HG02610 (cell line): ENCODE data around the gene WWOX.

Source experiments
- ATAC-seq: cut with Tn5 transposase; IDR thresholded peaks from one replicate; pipeline ENCODE4 v1.9.1; 2021; ENCODE audit warnings: mild to moderate bottlenecking, moderate library complexity; ENCODE audit not compliant: unreplicated experiment

The WWOX gene

DNA sequence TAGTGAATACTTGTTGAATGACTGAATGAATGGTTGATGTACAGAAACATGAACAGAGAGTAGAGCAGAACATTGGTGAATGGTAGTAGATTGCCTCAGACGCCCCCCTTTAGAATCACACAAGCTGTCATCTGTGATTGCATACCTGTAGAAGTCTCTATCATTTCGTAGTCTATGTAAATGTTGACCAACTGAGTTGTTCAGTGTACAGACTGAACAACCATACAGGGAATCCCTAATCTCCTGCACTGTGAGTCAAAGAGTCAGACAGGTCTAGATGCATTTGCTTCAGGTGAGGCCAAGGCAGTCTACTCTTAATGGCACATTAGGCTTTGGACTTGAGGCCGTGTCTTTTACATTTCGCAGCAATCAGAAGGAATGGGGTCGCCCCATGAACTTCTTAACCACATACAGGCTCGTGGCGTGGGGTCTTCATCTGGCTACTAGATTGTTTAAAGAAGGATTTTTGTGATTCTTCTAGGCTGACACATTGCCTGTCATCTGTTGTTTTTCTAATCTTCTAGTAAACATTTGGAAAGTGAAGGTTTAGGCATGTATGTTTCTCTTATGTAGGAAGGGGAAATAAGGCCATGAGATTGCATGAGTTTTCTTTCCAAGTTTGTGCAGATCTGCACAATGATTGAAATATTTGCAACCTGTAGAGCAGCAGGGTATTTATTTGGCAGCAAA is 157.4 kb downstream of the WWOX start:
- no peak for ATAC-seq

DNA sequence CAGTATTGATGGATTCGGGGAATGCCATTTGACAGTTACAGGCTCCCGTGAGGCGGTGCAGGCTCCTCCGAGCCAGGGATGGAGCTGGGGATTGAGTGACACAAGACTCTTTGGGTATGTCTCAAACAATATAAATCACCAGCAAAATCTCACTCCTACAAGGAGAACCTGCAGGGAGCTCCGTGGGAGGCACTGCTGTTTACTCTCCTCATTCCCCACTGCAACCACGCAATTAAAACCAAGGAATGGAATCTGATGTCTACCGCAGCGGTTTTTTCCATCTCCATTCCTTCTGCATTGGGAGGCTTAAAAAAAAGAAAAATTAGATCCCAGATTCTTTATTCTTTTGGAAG is 157.9 kb downstream of the WWOX start:
- ATAC-seq, result no peak

DNA sequence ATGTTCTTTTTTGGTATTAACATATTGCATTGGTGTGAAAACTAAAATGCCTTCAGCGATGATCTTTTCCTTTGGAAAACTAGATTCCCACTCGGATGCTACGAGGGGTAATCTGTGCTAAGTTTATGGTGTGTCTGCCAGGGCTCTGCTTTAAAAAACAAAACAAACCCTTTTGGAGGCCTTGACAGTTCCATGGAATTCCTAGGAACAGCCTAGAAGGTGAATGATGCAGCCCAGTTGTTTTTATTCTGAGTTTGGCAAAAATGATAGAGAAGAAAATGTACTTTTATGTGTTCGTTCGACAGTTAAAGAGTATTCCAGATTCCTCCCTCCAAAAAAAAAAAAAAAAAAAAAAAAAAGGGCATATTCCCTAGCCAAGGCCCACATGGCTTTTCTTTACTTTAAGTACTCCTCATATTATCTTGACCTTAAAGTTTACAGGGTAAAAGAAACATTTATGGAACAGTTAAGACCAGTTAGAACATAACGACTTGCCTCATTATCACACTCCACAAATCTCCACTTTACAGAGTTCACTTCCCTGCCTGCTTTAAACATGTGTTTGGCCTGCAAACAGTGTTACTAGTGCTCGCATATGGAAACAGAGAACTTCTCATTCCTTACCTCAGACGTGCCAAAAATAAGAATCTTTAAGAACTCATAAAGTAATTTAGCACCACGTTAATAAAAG is 159.1 kb downstream of the WWOX start:
- ATAC-seq, result no peak

DNA sequence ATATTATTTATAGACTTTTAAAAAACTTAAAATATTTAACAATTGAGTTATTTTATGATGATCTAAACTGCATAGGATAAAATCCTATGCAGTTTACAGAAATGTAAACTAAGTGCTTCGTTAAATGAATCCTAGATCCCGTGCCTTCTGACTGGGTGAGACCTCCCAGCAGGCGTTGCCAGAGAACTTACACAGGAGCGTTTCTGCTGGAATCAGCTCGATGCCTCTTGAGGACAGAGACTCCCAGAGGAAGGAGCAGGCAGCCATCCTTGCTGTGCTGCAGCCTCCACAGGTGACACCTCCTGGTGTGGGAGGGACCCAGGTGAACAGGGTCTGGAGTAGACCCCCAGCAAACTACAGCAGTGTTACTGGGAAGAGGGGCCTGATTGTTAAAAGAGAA is 160.4 kb downstream of the WWOX start:
- no peak for ATAC-seq

DNA sequence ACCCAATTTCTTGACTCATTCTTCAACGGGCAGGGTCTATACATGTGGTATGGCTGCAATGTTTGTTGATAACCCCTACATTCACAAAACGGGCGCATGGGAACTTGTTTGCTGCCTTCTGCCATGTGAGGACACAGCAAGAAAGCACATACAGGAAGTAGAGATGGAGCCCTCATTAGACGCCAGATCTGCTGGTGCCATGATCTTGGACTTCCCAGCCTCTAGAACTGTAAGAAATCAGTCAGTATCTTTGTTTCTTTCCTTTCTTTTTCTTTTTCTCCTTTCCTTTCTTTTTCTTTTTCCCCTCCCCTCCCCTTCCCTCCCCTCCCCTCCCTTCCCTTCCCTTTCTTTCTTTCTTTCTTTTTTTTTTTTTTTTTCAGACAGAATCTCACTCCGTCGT is 165.2 kb downstream of the WWOX start:
- ATAC-seq, result no peak

DNA sequence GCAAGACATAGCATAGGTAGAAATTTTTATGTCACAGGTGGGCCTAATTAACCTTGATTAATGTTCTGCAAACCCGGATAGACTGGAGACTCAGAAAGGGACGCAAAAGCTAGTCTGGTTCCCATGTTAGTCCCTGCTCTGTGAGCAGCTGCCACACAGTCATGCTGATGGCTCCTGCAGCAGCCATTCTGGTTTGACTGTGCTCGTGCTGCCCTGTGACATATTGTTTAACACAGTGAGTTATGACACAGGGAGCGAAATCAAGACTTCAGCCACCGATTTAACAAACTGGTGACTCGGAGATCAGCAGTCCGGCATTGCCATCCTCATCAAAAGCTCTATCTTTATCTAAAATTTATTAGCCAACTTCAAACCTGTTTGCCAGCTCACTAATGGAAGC is 169.8 kb downstream of the WWOX start:
- ATAC-seq, result no peak

DNA sequence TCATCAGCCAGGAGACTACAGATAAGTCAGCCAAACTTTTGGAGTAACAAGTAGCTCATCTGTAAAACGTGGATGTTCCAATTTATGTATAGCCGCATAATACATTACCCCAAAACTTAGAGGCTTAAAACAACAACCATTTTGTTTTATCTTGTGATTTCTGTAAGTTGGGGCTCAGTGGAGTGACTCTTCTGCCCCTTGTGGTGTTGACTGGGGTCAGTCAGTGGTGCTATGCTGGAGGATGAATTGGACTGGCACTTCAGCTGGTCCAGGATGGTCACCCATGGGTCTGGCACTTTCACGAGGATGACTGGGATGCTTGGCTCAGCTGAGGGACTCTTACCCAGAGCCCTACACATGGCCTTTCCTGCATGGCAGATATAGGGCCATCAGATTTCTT is 172.5 kb downstream of the WWOX start:
- ATAC-seq, result no peak

DNA sequence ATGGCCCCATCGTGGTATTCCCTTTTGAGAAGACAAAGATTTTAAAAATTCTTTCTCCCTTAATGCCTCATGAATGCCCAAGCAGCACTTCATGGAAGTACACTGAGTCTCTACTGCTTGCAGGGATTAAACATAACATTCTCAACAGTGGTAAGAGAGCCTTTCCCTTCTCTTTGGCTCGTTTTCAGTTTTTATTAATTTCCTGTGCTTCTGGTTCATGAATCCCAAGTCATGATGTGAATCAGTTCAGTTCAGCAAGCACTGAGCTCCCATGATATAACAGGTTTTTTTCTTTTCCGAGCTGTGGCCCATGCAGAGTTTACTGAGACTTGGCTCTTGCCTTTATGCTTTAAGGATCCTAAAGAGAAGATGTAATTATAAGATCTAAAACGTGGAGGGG is 175.3 kb downstream of the WWOX start:
- no peak for ATAC-seq

DNA sequence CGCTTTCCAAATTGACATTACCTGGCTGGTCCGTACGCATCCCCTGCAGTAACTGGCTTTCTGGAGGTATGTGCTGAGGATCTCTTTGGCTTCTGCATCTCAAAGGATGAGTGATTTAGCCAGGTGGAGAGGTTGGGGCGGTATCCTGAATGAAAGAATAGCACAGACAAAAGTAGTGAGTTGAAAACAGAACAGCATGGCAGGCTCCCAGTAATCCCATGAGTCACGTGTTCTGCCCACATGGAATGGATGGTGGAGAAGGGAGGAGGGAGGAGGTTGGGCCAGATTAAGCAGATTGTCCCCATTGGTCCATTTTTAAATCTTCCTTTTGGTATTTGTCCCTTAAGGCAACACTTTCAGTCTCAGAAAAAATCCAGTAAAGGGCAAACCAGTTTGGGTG is 176.0 kb downstream of the WWOX start:
- no peak for ATAC-seq

DNA sequence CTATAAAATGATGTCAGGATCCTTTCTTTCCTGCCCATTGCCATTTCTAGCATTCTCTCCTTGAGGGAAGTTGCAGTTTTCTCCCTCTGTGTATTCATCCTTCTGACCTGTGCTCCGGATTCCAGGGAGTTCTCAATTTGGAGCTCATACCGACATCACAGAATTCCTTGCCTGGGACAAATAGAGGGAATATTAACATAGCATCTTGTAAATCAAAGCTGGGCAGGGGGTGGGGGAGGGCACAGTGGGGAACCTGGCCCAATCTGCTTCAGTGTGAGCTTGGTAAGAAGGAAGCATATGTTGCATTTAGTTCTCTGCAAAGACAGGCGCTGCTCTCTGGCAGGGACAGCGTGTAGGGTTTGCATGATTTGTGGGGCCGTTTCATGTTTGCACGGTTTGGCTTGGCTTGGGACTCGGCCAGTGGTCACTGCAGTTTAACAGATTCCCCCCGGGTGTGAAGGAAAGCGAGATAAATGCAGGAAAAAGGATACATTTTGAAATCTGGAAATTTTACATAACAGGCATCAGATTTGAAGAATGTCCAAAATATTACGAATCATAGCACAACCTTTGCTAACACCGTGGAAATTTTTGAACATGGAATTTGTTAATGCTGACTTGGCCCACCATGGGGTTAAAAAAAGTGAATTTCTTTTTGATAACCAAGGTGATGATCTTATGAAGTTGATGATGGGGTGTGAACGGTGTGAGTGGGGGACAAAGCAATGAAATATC is 178.0 kb downstream of the WWOX start:
- no peak for ATAC-seq

DNA sequence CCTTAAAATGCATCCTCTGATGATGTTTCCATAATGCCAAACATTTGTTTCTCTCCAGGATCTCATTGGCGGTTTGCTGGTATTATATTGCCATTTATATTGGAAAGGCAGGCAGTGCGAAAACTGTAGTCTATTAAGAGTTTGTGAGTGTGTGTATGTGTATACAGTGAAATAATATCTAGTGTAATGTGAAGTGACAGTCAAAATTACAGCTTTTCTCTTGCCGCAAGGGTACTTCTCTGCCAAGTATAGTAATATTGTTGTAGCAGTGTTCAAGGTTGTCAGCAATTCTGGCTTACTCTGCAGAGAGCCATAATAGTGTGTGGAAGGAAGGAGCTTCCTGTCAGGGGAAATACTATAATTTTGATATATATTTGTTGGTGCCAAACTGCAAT is 178.6 kb downstream of the WWOX start:
- ATAC-seq, result no peak

DNA sequence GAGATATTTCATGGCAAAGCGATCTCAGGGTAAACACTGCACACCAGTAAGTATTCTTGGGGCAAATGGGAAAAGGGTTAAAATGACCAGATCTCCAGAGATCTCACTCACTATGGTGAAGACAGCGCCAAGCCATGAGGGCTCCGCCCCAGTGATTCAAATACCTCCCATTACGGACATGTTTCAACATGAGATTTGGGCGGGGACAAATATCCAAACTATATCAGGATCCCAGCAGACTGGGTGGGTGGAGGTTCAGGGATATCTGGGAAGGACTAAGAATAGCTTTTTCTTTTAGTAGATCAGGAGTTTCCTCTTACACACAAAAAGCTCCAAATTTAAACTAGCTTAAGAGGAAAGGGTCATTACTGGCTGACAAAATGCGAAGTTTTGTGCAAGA is 181.7 kb downstream of the WWOX start:
- ATAC-seq, result no peak

DNA sequence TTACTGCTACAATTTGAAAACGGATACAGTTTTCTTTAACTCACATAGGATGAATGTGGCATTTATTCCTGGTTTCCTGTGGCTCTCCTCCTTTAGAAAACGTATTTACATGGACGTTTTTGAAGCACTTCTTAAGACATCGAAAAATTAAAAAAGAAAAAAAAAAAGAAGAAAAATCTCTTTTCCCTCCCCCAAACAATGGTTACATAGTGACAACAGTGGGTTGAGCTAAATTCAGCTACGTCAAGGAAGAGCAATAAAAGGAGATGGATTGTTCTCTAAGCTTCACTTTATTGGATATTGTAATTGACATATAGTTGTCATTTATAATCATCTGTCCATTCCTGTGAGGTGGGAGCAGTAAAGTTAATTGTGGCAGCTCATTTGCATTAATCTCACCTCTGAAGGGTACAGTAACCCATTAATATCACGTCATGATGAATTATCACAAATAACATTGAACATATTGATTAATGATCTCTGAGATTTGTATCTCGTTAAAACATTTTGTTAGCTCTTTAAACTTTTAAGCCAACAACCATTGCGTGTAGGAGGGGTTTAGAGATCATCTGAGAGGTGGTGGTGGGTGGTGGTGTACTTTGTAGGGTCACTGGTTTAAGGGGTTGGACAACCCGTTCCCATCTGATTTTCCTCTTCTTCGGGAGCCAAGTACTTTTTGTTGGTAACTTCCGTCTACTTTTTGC is 184.2 kb downstream of the WWOX start:
- no peak for ATAC-seq

DNA sequence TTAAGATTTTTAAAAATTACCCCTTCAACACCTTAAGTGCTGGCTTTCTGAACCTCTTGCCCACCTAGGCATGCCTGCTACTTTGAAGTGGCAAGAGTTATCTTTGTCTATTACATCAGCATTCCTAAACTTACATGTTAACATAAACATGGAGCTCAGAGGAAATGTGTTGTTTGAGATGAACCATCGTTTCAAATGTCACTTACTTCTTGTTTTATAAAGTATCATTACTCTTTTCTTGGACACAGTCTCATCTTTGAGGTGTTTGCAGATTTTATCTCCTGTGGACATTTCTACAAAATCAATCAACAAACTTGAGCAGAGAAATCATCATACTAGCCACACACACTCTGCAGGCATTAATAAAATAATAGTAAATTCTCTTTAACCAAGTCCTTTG is 184.9 kb downstream of the WWOX start:
- ATAC-seq, result no peak

DNA sequence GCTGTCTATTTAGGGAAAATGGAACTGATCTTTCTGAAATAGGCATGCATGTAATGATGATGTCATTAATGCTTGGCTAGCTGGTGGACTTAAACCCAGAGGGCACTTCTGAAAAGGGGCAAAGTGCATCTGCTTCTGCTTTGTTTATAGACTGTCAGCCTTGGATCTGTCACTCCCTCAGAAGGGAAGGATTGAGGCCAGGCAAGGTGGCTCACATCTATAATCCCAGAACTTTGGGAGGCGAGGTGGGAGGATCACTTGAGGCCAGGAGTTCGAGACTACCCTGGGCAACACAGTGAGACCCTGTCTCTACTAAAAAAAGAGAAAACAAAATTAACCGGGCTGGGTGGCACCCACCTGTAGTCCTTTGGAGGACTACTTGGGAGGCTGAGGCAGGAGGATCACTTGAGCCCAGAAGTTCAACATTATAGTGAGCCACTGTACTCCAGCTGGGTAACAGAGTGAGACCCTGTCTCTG is 185.5 kb downstream of the WWOX start:
- no peak for ATAC-seq

DNA sequence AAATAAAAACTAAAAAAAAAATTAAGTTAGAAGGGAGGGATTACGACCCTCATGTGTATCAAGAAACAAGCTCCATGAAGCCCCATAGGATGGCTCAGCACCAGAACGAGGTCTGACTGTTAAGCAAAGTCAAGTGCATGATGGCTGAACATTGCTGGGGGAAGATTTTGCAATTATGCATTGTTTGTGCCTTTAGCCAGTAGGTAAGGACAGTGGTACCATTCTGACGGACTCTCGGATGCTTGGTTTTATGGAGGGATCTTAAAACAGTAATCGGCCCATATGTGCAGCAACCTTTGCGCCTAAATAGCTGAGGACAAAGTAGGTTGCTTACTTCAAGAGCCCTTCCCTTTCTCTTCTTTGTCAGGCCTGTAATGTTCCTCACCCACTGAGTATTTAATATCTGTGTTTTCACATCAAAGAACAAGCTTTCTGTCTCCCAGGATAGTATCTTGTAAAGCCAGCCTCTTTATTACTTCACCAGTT is 186.0 kb downstream of the WWOX start:
- no peak for ATAC-seq

DNA sequence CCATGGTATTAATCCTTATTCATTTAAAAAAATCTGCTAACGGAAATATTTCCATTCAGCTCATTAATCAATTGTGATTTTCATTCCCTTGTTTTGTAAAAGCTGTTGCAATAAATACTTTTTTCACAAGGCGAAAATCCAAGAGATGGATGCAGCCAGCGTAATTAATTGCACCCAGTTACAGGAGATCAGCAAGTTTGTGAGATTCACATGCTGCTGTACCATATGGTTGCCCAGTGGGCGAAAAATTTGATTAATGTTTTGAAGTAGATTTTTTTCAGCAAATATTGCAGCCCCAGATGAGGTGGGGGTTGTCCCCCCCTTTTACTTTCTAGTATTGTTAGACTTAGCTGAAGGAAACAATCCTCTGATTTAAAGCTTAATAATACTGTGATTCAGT is 186.6 kb downstream of the WWOX start:
- ATAC-seq, result no peak

DNA sequence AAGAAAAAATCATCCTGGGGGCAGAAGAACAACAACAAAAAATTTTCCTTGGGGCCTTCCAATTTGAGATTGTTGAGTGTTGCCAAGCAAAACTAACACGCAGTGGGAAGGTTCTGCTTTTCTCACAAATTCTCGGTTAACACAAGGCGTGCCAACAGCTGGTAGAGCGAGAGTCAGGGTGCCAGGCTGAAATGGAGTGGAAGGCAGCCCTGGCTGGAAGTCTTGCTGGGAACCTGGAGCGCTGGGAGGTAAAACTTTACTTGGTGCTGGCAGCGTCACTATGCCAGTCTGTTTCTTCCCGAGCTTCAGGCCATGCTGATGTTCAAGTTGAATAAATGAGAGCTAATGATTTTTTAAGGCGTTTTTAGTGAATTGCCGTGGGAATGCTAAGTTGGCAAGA is 189.4 kb downstream of the WWOX start:
- ATAC-seq, result no peak

DNA sequence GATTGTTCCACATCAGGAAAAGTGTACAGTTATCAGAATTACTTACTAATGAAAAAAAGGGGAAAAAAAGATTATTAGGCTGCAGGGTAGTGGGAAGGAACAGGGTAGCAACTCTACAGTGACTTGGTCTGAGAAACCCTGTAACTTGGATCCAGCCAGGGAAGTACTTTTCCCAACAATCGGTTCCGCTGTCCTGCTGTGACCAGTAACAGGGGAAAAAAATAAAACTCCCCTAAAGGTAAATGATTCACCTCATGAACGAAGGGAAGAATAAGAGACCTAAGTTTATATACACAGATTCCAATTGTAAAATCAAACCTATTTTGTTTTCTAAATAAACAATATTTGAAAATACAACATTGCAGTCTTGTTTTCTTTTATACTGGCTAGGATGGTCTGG is 189.9 kb downstream of the WWOX start:
- ATAC-seq, result no peak

DNA sequence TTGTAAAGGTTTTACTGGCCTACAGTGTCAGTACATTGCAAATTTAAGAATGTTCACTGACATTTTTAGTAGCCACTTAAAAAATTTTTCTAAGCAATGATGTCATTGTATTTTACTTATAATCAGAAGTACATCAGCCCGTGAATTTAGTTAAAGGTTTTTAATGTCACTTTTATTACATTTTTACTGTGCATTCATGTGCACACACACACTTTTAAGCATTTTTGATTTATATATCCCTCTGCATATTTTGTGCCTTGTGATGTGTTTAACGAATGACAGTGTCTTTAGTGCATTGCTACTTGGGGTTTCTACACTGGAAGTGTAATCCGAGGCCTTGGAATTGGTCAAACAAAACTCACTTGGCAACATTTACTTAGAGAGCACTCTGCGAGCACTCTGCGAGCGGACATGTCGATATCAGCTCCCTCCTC is 190.4 kb downstream of the WWOX start:
- ATAC-seq, result no peak

DNA sequence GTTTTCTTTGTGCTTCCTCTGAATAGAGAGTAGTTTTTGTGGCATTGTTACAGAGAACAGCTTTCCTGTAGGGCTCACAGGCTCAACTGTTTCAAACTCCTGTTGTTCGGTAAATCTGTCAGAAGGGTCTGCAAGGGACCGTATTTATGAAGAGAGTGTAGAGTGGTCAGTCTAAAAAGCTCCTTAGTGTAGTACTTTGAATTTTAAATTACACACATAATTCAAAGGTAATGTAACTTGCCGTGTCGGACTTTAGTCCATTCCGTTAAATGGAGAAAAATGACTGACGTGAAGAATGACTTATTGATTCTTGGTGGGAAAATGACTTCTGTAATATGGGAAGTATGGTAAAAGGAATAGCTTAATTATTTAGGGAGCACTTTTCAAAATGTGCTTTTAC is 190.9 kb downstream of the WWOX start:
- no peak for ATAC-seq
